ENCODE measurements around the gene ARMC9.

DNA sequence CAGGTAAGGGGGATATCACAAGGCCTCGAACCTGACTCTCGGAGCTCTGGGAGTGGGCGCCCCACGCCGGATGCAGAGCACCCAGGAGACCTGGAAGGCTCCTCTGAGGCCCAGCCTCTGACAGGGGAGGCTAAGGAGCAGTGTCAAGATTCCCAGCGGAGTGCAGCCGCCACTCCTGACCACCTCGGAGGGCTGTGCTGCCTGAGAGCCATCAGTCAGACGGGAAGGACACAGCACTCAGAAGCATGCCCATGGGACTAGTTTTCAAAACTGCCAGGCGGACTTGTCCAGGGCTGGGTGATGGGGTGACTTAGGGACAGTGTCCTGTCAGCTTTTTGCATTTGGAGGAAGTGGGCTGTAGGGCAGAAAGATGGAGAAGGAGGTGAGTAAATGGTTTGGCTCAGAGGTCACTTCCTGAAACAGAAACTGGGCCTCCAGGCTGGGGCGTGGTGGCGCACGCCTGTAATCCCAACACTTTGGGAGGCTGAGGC lies 162.5 kb downstream of the ARMC9 start:
- TF ChIP-seq POLR2A (IDR thresholded peaks at IDR 0.05): no peak
- TF ChIP-seq, protein P1, sequence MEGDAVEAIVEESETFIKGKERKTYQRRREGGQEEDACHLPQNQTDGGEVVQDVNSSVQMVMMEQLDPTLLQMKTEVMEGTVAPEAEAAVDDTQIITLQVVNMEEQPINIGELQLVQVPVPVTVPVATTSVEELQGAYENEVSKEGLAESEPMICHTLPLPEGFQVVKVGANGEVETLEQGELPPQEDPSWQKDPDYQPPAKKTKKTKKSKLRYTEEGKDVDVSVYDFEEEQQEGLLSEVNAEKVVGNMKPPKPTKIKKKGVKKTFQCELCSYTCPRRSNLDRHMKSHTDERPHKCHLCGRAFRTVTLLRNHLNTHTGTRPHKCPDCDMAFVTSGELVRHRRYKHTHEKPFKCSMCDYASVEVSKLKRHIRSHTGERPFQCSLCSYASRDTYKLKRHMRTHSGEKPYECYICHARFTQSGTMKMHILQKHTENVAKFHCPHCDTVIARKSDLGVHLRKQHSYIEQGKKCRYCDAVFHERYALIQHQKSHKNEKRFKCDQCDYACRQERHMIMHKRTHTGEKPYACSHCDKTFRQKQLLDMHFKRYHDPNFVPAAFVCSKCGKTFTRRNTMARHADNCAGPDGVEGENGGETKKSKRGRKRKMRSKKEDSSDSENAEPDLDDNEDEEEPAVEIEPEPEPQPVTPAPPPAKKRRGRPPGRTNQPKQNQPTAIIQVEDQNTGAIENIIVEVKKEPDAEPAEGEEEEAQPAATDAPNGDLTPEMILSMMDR (IDR thresholded peaks at IDR 0.05): no peak
